Spleen (tissue), 11 donors: ENCODE results near the gene CTAG1B. TPM values are rescaled to one million over a fixed set of nuclear protein-coding genes. Genes with fewer than 3 reads are reported as not detected.
"Not testable (repeated sequence)": the region's sequence is repeated elsewhere in the genome, so short reads cannot be mapped to it uniquely, and the experiment has no call there.

Experiments used
- DNase-seq: peaks from one replicate; pipeline ENCODE4 v3.0.0-alpha.2; 2020
- H3K27ac ChIP-seq, 8 donors: fragments of 200-600 bp; sonication (generic) in 7 of 8; 1 replicate in 4 of 8; 2 replicates in 4 of 8; pipeline versions ENCODE4 v1.5.0 to v1.8.0; 2016 to 2021; ENCODE audit warnings: inconsistent platforms in 4 of 8, mild to moderate bottlenecking in 4 of 8, moderate library complexity in 1 of 8
- H3K27me3 ChIP-seq, 7 donors: fragments of 200-600 bp; sonication (generic) in 6 of 7; replicated peaks in 1 of 7; 1 replicate in 4 of 7; 2 replicates in 3 of 7; pipeline versions ENCODE4 v1.5.0 to v1.8.0; 2016 to 2021; ENCODE audit warnings: inconsistent platforms in 3 of 7, mild to moderate bottlenecking in 1 of 7
- H3K36me3 ChIP-seq, 6 donors: fragments of 200-600 bp; sonication (generic) in 5 of 6; 1 replicate in 4 of 6; 2 replicates in 2 of 6; pipeline versions ENCODE4 v1.5.0 to v1.8.0; 2016 to 2021; ENCODE audit warnings: inconsistent platforms in 2 of 6
- H3K4me1 ChIP-seq, 6 donors: fragments of 200-600 bp; sonication (generic) in 5 of 6; 1 replicate in 3 of 6; 2 replicates in 3 of 6; pipeline versions ENCODE4 v1.5.0 to v1.8.0; 2016 to 2021; ENCODE audit warnings: inconsistent platforms in 3 of 6
- H3K4me3 ChIP-seq, 8 donors: fragments of 200-600 bp; sonication (generic) in 7 of 8; 1 replicate in 4 of 8; 2 replicates in 4 of 8; pipeline versions ENCODE4 v1.5.0 to v1.8.0; 2016 to 2021; ENCODE audit warnings: inconsistent platforms in 4 of 8, mild to moderate bottlenecking in 4 of 8, moderate library complexity in 2 of 8
- H3K9me3 ChIP-seq, 8 donors: fragments of 200-600 bp; sonication (generic) in 7 of 8; 1 replicate in 4 of 8; 2 replicates in 4 of 8; pipeline versions ENCODE4 v1.5.0 to v1.8.0; 2016 to 2021; ENCODE audit warnings: inconsistent platforms in 4 of 8
- POLR2A ChIP-seq, 3 donors: fragments of 450-650 bp; IDR thresholded peaks; one replicate each; pipeline ENCODE4 v1.5.1; 2017; ENCODE audit warnings: antibody characterized with exemption in 3 of 3, mild to moderate bottlenecking in 1 of 3
- POLR2AphosphoS5 ChIP-seq, 3 donors: sonication (generic); formaldehyde crosslinking; IDR thresholded peaks; one replicate each; pipeline ENCODE4 v1.5.1; 2017; ENCODE audit warnings: antibody characterized with exemption in 3 of 3
- WGBS, 5 donors: extraction: QIAGEN DNeasy Blood & Tissue Kit in 3 of 5; methylation state at CpG; one replicate each; pipeline versions ENCODE4 v1.1.5 to v1.1.7; 2013 to 2018; 5-methylcytosine and 5-hydroxymethylcytosine counted together
- intact Hi-C: fragments of 100-400 bp; cut with DNase I; formaldehyde crosslinking; loops from one replicate; pipeline ENCODE4 v1.15.0; 2023; ENCODE audit warnings: low total_unique reads
- polyA plus RNA-seq, 3 donors: library from polyadenylated mRNA; stranded (reverse); fragments of 200-250 nt; gene quantifications; one replicate each; pipeline ENCODE4 v1.2.1, GENCODE V29; 2013
- small RNA-seq, 4 donors: library from RNA; depleted of rRNA; stranded (forward); fragments of <200 nt; gene quantifications; one replicate each; pipeline ENCODE3, GENCODE V24; 2016
- total RNA-seq, 7 donors: library from RNA; depleted of rRNA in 3 of 7; stranded (reverse); fragments of >200 nt in 3 of 7; fragmentation: NEBNext Ultra II Directional in 4 of 7; extraction: Animal tissue kit (Norgen Biotek cat#: 25700) in 4 of 7; gene quantifications; one replicate each; pipeline versions ENCODE4 v1.1.0 to v1.2.1, GENCODE V29; 2016 to 2021
- TF ChIP-seq, protein P1 (sequence below), 11 experiments: fragments of 200-600 bp in 7 of 11; fragments of 450-650 bp in 4 of 11; sonication (generic) in 4 of 11; IDR thresholded peaks in 8 of 11; conservative IDR thresholded peaks in 3 of 11; 1 replicate in 7 of 11; 2 replicates in 4 of 11; pipeline versions ENCODE4 v1.4.0 to v1.8.0; 2016 to 2021; ENCODE audit warnings: antibody characterized with exemption in 11 of 11, inconsistent platforms in 4 of 11, mild to moderate bottlenecking in 1 of 11
- donor health status: healthy with polysubstance abuse.
- donor health status: DM: no; HTN: no; CAD: no; lungs with moderate emphysema.
- donor health status: DM: no; HTN: no; CAD: no.
- donor health status: Bipolar disorder and iron deficiency.
- donor health status: healthy.
- donor health status: DM: no; HTN: no; CAD: no.
- donor health status: DM: yes; HTN: yes; CAD: no.

Gene CTAG1B
- total and polyA plus RNA-seq, 10 donors, result not detected

DNA sequence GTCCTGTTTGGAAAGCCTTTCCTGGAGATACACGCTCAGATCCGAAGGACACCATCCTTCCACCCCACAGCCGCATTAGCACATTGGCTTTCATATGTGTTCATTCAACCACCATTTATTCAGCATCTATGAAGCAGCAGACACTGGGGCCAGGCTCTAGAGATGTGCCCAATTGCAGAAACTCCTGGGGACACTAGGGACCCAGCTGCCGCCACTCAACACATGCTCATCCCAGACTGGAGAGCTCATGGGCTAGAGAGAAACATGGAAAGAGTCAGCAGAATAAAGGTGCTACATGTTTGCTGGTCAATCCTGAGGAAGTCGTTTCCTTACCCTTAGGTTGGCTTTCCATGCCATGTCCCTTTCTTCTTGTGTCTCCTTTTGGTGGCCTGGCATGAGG, 26.6 kb downstream of the CTAG1B start:
- Histone ChIP-seq H3K4me3 (no peak overlapping the region), H3K27ac (no peak overlapping the region), H3K9me3 (peaks cover 0 to 5% (median 0%) of the 10 kb centered on the region in 8 donors), H3K27me3 (no peaks in the 10 kb centered on the region), H3K4me1 (no peaks in the 10 kb centered on the region), H3K36me3 (no peaks in the 10 kb centered on the region)
- TF ChIP-seq POLR2AphosphoS5 (IDR thresholded peaks at IDR 0.05) (no peak), POLR2A (IDR thresholded peaks at IDR 0.05) (no peak)
- TF ChIP-seq, protein P1, sequence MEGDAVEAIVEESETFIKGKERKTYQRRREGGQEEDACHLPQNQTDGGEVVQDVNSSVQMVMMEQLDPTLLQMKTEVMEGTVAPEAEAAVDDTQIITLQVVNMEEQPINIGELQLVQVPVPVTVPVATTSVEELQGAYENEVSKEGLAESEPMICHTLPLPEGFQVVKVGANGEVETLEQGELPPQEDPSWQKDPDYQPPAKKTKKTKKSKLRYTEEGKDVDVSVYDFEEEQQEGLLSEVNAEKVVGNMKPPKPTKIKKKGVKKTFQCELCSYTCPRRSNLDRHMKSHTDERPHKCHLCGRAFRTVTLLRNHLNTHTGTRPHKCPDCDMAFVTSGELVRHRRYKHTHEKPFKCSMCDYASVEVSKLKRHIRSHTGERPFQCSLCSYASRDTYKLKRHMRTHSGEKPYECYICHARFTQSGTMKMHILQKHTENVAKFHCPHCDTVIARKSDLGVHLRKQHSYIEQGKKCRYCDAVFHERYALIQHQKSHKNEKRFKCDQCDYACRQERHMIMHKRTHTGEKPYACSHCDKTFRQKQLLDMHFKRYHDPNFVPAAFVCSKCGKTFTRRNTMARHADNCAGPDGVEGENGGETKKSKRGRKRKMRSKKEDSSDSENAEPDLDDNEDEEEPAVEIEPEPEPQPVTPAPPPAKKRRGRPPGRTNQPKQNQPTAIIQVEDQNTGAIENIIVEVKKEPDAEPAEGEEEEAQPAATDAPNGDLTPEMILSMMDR (IDR thresholded peaks at IDR 0.05 in 8 of 11, conservative IDR thresholded peaks at IDR 0.05 in 3 of 11), result no peak
- intact Hi-C loops, result no loop called here
- DNase-seq, result no peak
- WGBS, 5 donors, result 84 to 100% (median 89%) methylated on average over 5 of the region's 5 CpGs

DNA sequence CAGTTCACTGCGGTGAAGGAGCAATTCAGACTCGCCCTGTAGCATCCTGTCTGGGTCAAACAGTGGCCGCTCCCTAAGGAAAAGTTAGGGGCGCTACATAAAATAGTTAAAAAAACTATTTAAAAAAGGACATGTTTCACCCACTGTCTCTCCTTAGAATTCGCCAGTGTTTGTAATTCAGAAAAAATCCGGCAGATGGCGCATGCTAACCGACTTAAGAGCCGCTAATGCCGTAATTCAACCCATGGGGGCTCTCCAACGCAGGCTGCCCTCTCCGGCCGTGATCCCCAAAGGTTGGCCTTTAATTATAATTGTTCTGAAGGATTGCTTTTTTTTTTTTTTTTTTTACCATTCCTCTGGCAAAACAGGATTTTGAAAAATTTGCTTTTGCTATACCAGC, 28.7 kb downstream of the CTAG1B start:
- H3K4me1 ChIP-seq, H3K9me3 ChIP-seq, H3K4me3 ChIP-seq, H3K36me3 ChIP-seq, DNase-seq, H3K27ac ChIP-seq, intact Hi-C loops, H3K27me3 ChIP-seq: not testable (repeated sequence)
- WGBS, 5 donors, result 18 to 27% methylated on average over 4 to 6 of the region's 13 CpGs; no CpG with 5 or more reads in 3 of the 5 donors

DNA sequence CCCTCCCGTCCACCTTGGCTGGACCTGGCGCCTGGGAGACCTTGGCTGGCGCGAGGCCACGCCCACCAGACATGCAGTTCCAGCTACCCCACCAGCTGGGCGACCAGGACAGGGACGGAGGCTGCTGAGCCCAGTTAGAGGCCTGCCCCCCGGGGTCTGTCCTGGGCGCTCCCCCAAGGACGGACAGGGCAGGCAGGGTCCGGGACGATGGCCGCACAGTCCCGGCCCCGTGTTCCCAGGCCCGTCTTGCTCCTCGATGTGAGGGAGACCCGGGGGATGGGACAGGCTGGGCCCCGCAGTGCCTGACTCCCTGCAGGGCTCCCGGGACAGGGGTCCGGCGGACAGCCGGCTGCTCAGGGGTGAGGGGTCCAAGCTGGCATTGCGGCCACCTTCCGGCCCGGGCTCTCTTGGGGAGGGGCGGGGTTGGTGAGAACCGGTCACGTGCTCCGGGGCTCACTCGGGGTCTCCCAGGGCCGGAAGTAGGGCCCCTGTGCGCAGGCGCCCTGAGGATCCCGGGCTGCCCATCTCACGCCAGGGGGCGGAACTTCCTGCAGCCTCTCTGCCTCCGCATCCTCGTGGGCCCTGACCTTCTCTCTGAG, 34.4 kb downstream of the CTAG1B start, which contains the start of gene CTAG1A:
Gene CTAG1A, plus strand, starts transcription at position 549 of the 599 bp plus-strand sequence. CDS start 74 bp downstream, outside the sequence.
- H3K27ac ChIP-seq, H3K27me3 ChIP-seq, H3K4me3 ChIP-seq, H3K9me3 ChIP-seq, DNase-seq, intact Hi-C loops, H3K4me1 ChIP-seq, H3K36me3 ChIP-seq: not testable (repeated sequence)
- WGBS, 5 donors, result no CpG with 5 or more reads among the region's 39 CpGs

DNA sequence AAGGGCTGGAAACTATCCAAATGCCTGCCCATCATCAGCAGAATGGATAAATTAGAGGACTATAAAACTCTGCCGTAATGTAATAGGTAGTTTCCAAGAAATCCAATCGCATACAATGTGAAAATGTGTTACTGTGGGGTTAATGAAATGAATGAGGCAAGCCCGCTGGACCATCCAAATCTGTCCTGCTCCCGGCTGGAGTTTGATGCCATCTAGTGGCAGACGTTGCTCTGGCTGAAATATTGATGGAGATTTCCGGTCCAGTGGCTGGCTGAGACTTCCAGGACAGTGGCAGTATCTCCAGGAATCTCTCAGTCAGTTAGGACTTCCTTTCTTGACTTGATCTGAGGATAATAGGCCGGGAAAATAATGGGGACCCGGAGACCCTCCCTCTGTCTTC, 36.1 kb downstream of the CTAG1B start:
- H3K27me3 ChIP-seq, H3K27ac ChIP-seq, H3K4me3 ChIP-seq, intact Hi-C loops, DNase-seq, H3K36me3 ChIP-seq, H3K9me3 ChIP-seq, H3K4me1 ChIP-seq: not testable (repeated sequence)
- WGBS, 5 donors, result no CpG with 5 or more reads among the region's 8 CpGs

DNA sequence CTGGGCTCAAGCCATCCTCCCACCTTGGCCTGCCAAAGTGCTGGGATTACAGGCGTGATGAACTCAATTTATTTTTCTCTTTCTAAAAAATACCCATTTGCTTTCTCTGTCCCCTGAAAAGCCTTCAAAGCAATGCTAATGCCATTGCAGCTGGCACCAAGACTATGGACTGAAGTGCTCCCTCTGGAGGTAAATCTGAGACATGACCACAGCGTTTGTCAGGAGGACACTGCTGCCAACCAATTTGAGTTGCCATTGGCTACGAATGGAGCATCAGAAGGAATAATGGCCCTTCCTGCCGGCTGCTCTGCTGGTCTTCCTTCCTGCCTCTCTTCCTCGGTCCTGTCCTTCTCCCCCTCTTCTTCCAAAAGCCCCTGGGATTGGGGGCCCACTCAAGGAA, 44.0 kb downstream of the CTAG1B start:
- H3K9me3 ChIP-seq, H3K4me1 ChIP-seq, H3K36me3 ChIP-seq, H3K27me3 ChIP-seq, intact Hi-C loops, H3K27ac ChIP-seq, DNase-seq, H3K4me3 ChIP-seq: not testable (repeated sequence)
- WGBS, 5 donors, result no CpG with 5 or more reads among the region's 5 CpGs

DNA sequence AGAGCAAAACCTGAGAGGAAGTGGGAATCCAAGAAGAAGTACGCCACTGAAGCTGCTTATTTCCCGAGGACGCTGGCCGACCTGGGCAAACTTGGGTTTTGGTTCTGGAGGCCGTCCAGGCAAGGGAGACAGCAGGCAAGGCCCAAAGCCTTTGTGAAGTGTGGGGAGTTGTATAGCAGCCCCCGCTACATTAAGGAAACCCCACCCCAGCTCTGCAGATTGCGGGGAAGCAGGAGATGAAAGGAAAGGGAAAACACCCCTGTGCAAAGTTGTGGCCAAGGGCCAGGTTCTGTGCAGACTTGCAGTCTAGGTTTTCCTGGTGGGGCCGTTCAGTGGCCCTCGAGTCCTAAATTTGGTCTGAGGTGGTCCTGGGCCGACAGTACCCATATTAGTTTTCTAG, 46.0 kb downstream of the CTAG1B start:
- H3K36me3 ChIP-seq, DNase-seq, H3K9me3 ChIP-seq, H3K4me3 ChIP-seq, intact Hi-C loops, H3K4me1 ChIP-seq, H3K27me3 ChIP-seq, H3K27ac ChIP-seq: not testable (repeated sequence)
- no CpG with 5 or more reads among the region's 10 CpGs for WGBS, 5 donors

DNA sequence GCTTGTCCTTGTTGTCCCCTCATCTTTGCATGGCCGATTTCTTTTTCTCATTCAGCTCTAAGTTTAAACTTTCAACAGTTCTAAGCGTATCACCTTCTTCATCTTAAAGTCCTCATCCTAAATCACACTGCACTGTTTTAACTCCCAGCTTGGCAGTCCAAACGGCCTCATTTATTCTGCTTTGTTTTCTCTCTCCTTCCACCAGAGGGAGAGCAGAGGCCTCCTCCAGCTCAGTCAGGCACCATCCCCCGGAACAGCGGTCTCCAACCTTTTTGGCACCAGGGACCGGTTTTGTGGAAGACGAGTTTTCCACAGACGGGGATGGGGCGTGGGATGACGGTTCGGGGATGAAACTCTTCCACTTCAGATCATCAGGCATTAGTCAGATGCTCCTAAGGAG, 48.7 kb downstream of the CTAG1B start:
- DNase-seq, H3K27ac ChIP-seq, intact Hi-C loops, H3K9me3 ChIP-seq, H3K27me3 ChIP-seq, H3K4me1 ChIP-seq, H3K36me3 ChIP-seq, H3K4me3 ChIP-seq: not testable (repeated sequence)
- WGBS, 5 donors, result no CpG with 5 or more reads among the region's 11 CpGs

Small RNA genes within 50 kb of the gene (small RNA-seq; reads per million reads assigned to genes)
- gene AC244090.1 (0 reads per million in 4 donors), gene AC244107.2 (0 reads per million in 4 donors)

Other genes starting within 250 kb of the CTAG1B start
- gene FLNA, start 244.6 kb downstream of the CTAG1B start, total RNA-seq, result 1,000 to 10,000 TPM in 1 of 7 donors, 100 to 1,000 TPM in 6; 401 to 1,447 (median 668) TPM
- 100 to 1,000 TPM; 259 to 548 (median 322) TPM for gene FLNA, start 244.6 kb downstream of the CTAG1B start, polyA plus RNA-seq
- gene EMD, start 240.0 kb downstream of the CTAG1B start, total RNA-seq, result 10 to 100 TPM; 29.8 to 56.3 (median 49.9) TPM
- gene EMD, start 240.0 kb downstream of the CTAG1B start, polyA plus RNA-seq, result 10 to 100 TPM; 77.8 to 83.1 (median 78.9) TPM
- gene RPL10, start 220.9 kb downstream of the CTAG1B start, total RNA-seq, result 1,000 to 10,000 TPM; 2,711 to 4,089 (median 3,238) TPM
- 1,000 to 10,000 TPM; 6,919 to 9,324 (median 8,870) TPM for gene RPL10, start 220.9 kb downstream of the CTAG1B start, polyA plus RNA-seq
- 10 to 100 TPM; 25.9 to 54.5 (median 43.5) TPM for gene DNASE1L1, start 210.0 kb downstream of the CTAG1B start, total RNA-seq
- 10 to 100 TPM; 18.1 to 26.5 (median 22.5) TPM for gene DNASE1L1, start 210.0 kb downstream of the CTAG1B start, polyA plus RNA-seq
- gene TAFAZZIN, start 207.7 kb downstream of the CTAG1B start, total RNA-seq, result 100 to 1,000 TPM in 1 of 7 donors, 10 to 100 TPM in 6; 70.1 to 107 (median 76.3) TPM
- 100 to 1,000 TPM in 2 of 3 donors, 10 to 100 TPM in 1; 65.7 to 135 (median 115) TPM for gene TAFAZZIN, start 207.7 kb downstream of the CTAG1B start, polyA plus RNA-seq
- gene ATP6AP1, start 190.6 kb downstream of the CTAG1B start, total RNA-seq, result 100 to 1,000 TPM in 3 of 7 donors, 10 to 100 TPM in 4; 80.3 to 127 (median 99.9) TPM
- 10 to 100 TPM; 34.2 to 62.3 (median 44.1) TPM for gene ATP6AP1, start 190.6 kb downstream of the CTAG1B start, polyA plus RNA-seq
- 100 to 1,000 TPM in 6 of 7 donors, 10 to 100 TPM in 1; 88.7 to 137 (median 111) TPM for gene GDI1, start 182.1 kb downstream of the CTAG1B start, total RNA-seq
- gene GDI1, start 182.1 kb downstream of the CTAG1B start, polyA plus RNA-seq, result 100 to 1,000 TPM in 2 of 3 donors, 10 to 100 TPM in 1; 56.2 to 125 (median 107) TPM
- 10 to 100 TPM; 30.3 to 53.9 (median 45.5) TPM for gene FAM50A, start 175.1 kb downstream of the CTAG1B start, total RNA-seq
- gene FAM50A, start 175.1 kb downstream of the CTAG1B start, polyA plus RNA-seq, result 100 to 1,000 TPM in 1 of 3 donors, 10 to 100 TPM in 2; 65.7 to 123 (median 99.4) TPM
- gene PLXNA3, start 161.0 kb downstream of the CTAG1B start, total RNA-seq, result 10 to 100 TPM in 6 of 7 donors, 1 to 10 TPM in 1; 9.1 to 46.8 (median 27.2) TPM
- gene PLXNA3, start 161.0 kb downstream of the CTAG1B start, polyA plus RNA-seq, result 10 to 100 TPM in 1 of 3 donors, 1 to 10 TPM in 2; 2.5 to 11.6 (median 4.1) TPM
- 10 to 100 TPM; 11.8 to 25.2 (median 16.7) TPM for gene LAGE3, start 140.0 kb downstream of the CTAG1B start, total RNA-seq
- 10 to 100 TPM; 15.0 to 27.7 (median 27.3) TPM for gene LAGE3, start 140.0 kb downstream of the CTAG1B start, polyA plus RNA-seq
- gene UBL4A, start 132.7 kb downstream of the CTAG1B start, total RNA-seq, result 10 to 100 TPM; 18.6 to 36.3 (median 23.1) TPM
- gene UBL4A, start 132.7 kb downstream of the CTAG1B start, polyA plus RNA-seq, result 10 to 100 TPM; 13.4 to 27.1 (median 20.6) TPM
- 10 to 100 TPM; 15.9 to 21.8 (median 17.4) TPM for gene SLC10A3, start 128.7 kb downstream of the CTAG1B start, total RNA-seq
- gene SLC10A3, start 128.7 kb downstream of the CTAG1B start, polyA plus RNA-seq, result 10 to 100 TPM; 11.0 to 17.0 (median 14.1) TPM
- gene FAM3A, start 103.0 kb downstream of the CTAG1B start, total RNA-seq, result 10 to 100 TPM; 29.1 to 38.1 (median 34.7) TPM
- 10 to 100 TPM; 35.2 to 54.5 (median 52.3) TPM for gene FAM3A, start 103.0 kb downstream of the CTAG1B start, polyA plus RNA-seq
- 10 to 100 TPM; 57.0 to 93.1 (median 70.3) TPM for gene G6PD, start 72.4 kb downstream of the CTAG1B start, total RNA-seq
- 10 to 100 TPM; 15.5 to 34.2 (median 15.7) TPM for gene G6PD, start 72.4 kb downstream of the CTAG1B start, polyA plus RNA-seq
- gene IKBKG, start 71.7 kb downstream of the CTAG1B start, total RNA-seq, result 10 to 100 TPM; 18.9 to 66.6 (median 39.1) TPM
- gene IKBKG, start 71.7 kb downstream of the CTAG1B start, polyA plus RNA-seq, result 10 to 100 TPM; 21.5 to 52.8 (median 49.9) TPM
- gene CTAG1A, start 34.1 kb downstream of the CTAG1B start, total RNA-seq, result not detected
- not detected for gene CTAG1A, start 34.1 kb downstream of the CTAG1B start, polyA plus RNA-seq
- gene CTAG2, start 34.3 kb upstream of the CTAG1B start, total RNA-seq, result under 1 TPM in 1 of 7 donors, not detected in 6; 0.46 TPM
- 1 to 10 TPM in 1 of 3 donors, under 1 TPM in 1, not detected in 1; 0.10 to 7.9 TPM for gene CTAG2, start 34.3 kb upstream of the CTAG1B start, polyA plus RNA-seq
- gene GAB3, start 131.8 kb upstream of the CTAG1B start, total RNA-seq, result 10 to 100 TPM; 22.1 to 40.3 (median 36.1) TPM
- 1 to 10 TPM; 7.4 to 8.4 (median 7.9) TPM for gene GAB3, start 131.8 kb upstream of the CTAG1B start, polyA plus RNA-seq
- 10 to 100 TPM; 32.0 to 54.4 (median 39.3) TPM for gene DKC1, start 143.6 kb upstream of the CTAG1B start, total RNA-seq
- 10 to 100 TPM; 34.0 to 42.7 (median 38.8) TPM for gene DKC1, start 143.6 kb upstream of the CTAG1B start, polyA plus RNA-seq
- 100 to 1,000 TPM in 3 of 7 donors, 10 to 100 TPM in 4; 76.5 to 122 (median 90.7) TPM for gene MPP1, start 186.2 kb upstream of the CTAG1B start, total RNA-seq
- 10 to 100 TPM; 24.3 to 45.9 (median 31.8) TPM for gene MPP1, start 186.2 kb upstream of the CTAG1B start, polyA plus RNA-seq
- 1 to 10 TPM in 2 of 7 donors, not detected in 5; 1.3 to 4.9 TPM for gene SMIM9, start 215.4 kb upstream of the CTAG1B start, total RNA-seq
- not detected for gene SMIM9, start 215.4 kb upstream of the CTAG1B start, polyA plus RNA-seq